ENCODE measurements around the gene HTRA1.

Gene HTRA1

GRCh38 chr10:122525788-122526187 lies 64.4 kb downstream of the HTRA1 start (continued):
- TF ChIP-seq POU6F1 (CRISPR knock-in tag; IDR thresholded peaks at IDR 0.05; ENCODE audit: borderline replicate concordance, low read depth) (no peak), TOX (CRISPR knock-in tag; IDR thresholded peaks at IDR 0.05; ENCODE audit: borderline replicate concordance) (no peak), TCF4 (CRISPR knock-in tag; IDR thresholded peaks at IDR 0.05; ENCODE audit: borderline replicate concordance) (no peak)

GRCh38 chr10:122526892-122527291 lies 65.5 kb downstream of the HTRA1 start:
- ATAC-seq = no peak
- TF ChIP-seq ZFP3 (CRISPR knock-in tag; IDR thresholded peaks at IDR 0.05) = no peak
- TF ChIP-seq OSR1 (CRISPR knock-in tag; IDR thresholded peaks at IDR 0.05) = no peak
- no peak for TF ChIP-seq TOX (CRISPR knock-in tag; IDR thresholded peaks at IDR 0.05; ENCODE audit: borderline replicate concordance)
- TF ChIP-seq ZNF70 (CRISPR knock-in tag; IDR thresholded peaks at IDR 0.05) = no peak
- TF ChIP-seq ISL1 (CRISPR knock-in tag; IDR thresholded peaks at IDR 0.05) = no peak
- TF ChIP-seq ZFP30 (CRISPR knock-in tag; IDR thresholded peaks at IDR 0.05) = no peak
- no peak for TF ChIP-seq TSHZ2 (CRISPR knock-in tag; IDR thresholded peaks at IDR 0.05)
- no peak for TF ChIP-seq ZNF8 (CRISPR knock-in tag; IDR thresholded peaks at IDR 0.05)
- TF ChIP-seq PATZ1 (CRISPR knock-in tag; IDR thresholded peaks at IDR 0.05; ENCODE audit: borderline replicate concordance) = no peak
- no peak for TF ChIP-seq ZC3H10 (CRISPR knock-in tag; IDR thresholded peaks at IDR 0.05)
- TF ChIP-seq CSRNP3 (CRISPR knock-in tag; IDR thresholded peaks at IDR 0.05) = no peak
- TF ChIP-seq RARB (CRISPR knock-in tag; IDR thresholded peaks at IDR 0.05) = no peak
- TF ChIP-seq ESRRG (CRISPR knock-in tag; IDR thresholded peaks at IDR 0.05) = no peak
- TF ChIP-seq ARNTL (CRISPR knock-in tag; IDR thresholded peaks at IDR 0.05; ENCODE audit: borderline replicate concordance, low read depth) = no peak
- TF ChIP-seq ZNF565 (CRISPR knock-in tag; conservative IDR thresholded peaks at IDR 0.05; ENCODE audit: low read depth) = no peak
- TF ChIP-seq CSDC2 (CRISPR knock-in tag; IDR thresholded peaks at IDR 0.05) = no peak
- TF ChIP-seq SNAI2 (CRISPR knock-in tag; IDR thresholded peaks at IDR 0.05) = no peak
- TF ChIP-seq CREB5 (CRISPR knock-in tag; IDR thresholded peaks at IDR 0.05; ENCODE audit: low read depth) = no peak
- no peak for TF ChIP-seq GLIS3 (CRISPR knock-in tag; IDR thresholded peaks at IDR 0.05)

GRCh38 chr10:122530177-122530576 lies 68.8 kb downstream of the HTRA1 start:
- ATAC-seq = no peak
- TF ChIP-seq TOX (CRISPR knock-in tag; IDR thresholded peaks at IDR 0.05; ENCODE audit: borderline replicate concordance) (no peak), TCF4 (CRISPR knock-in tag; IDR thresholded peaks at IDR 0.05; ENCODE audit: borderline replicate concordance) (no peak), CSDC2 (CRISPR knock-in tag; IDR thresholded peaks at IDR 0.05) (no peak), RARB (CRISPR knock-in tag; IDR thresholded peaks at IDR 0.05) (no peak), OSR1 (CRISPR knock-in tag; IDR thresholded peaks at IDR 0.05) (no peak), ZNF8 (CRISPR knock-in tag; IDR thresholded peaks at IDR 0.05) (no peak), TSHZ2 (CRISPR knock-in tag; IDR thresholded peaks at IDR 0.05) (no peak), BACH2 (CRISPR knock-in tag; IDR thresholded peaks at IDR 0.05; ENCODE audit: borderline replicate concordance) (no peak), PPARA (CRISPR knock-in tag; IDR thresholded peaks at IDR 0.05; ENCODE audit: borderline replicate concordance) (no peak), ESRRG (CRISPR knock-in tag; IDR thresholded peaks at IDR 0.05) (no peak), CSRNP3 (CRISPR knock-in tag; IDR thresholded peaks at IDR 0.05) (no peak), POU6F1 (CRISPR knock-in tag; IDR thresholded peaks at IDR 0.05; ENCODE audit: borderline replicate concordance, low read depth) (no peak), GLIS3 (CRISPR knock-in tag; IDR thresholded peaks at IDR 0.05) (no peak)

Measured in SK-N-SH treated with all-trans-retinoic acid at 6 μM for 48 hours (cell line).